ENCODE data around the gene ACSS2.

The ACSS2 gene

GRCh38 chr20:34920055-34920454 is 43.6 kb downstream of the ACSS2 start:
- Histone ChIP-seq H3K27me3 (ENCODE audit: insufficient read depth, low read length) (no peaks in the 10 kb centered on the region), H3K36me3 (ENCODE audit: insufficient read depth, low read depth, low read length) (peaks cover 8% of the 10 kb centered on the region; the same call in 1 of the 2 replicates), H3K9ac (ENCODE audit: low read depth, low read length) (no peak overlapping the region), H3K4me3 (ENCODE audit: low read length) (no peak overlapping the region), H3K9me3 (ENCODE audit: insufficient read depth, low read depth, low read length) (no peaks in the 10 kb centered on the region; the same call in 1 of the 2 replicates), H3K27ac (ENCODE audit: low read length) (no peak overlapping the region), H3K4me1 (ENCODE audit: insufficient read depth, low read length) (no peaks in the 10 kb centered on the region)

DNA sequence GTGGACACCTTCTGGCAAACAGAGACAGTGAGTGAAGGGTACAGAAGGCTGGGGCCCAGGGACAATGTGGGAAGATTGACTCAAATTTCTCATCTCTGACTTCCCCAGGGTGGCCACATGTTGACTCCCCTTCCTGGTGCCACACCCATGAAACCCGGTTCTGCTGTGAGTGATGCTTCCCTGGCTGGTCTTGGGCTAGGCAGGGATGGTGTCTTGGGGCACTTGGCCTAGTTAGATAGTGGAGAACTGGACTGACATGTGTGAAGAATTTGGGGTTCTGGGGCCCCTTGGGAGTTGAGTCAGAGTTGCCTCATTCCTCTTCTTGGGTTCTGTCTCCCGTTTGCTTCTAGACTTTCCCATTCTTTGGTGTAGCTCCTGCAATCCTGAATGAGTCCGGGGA is 45.0 kb downstream of the ACSS2 start:
- Histone ChIP-seq H3K27ac (ENCODE audit: low read length) (no peak overlapping the region), H3K36me3 (ENCODE audit: insufficient read depth, low read depth, low read length) (peaks cover 14% of the 10 kb centered on the region; the same call in 1 of the 2 replicates)

DNA sequence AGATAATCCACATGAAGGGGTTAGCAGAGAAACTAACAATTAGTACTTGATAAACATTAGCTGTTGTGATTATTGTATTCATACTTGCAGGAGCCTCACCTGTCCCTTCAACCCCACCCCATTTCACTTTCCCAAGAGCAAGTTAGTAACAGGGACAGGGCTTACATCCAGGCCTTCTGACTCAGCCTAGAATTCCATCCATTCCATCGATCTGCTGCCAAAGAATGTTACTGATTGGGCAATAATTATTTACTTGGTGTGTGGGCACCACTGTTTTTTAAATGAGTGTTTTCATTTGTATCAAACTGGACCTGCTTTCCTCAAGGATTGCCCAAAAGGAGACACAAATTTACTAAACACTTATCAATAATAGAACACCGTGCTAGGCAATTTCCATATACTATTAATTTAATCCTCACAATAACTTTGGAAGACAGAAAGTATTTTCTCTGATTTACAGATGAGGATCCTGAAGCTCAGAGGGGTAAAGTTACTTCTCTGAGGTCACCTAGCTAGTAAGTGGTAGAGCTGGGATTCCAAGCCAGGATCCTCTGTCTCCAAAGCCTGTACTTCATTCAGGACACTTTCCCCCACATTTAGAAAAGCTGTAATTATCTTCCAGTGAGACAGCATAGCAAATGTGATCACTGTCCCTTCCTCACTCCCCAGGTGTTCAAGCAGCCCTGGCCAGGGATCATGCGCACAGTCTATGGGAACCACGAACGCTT is 46.4 kb downstream of the ACSS2 start:
- Histone ChIP-seq H3K36me3 (ENCODE audit: insufficient read depth, low read depth, low read length) (peaks cover 26% of the 10 kb centered on the region), H3K27ac (ENCODE audit: low read length) (no peak overlapping the region), H3K4me1 (ENCODE audit: insufficient read depth, low read length) (no peaks in the 10 kb centered on the region), H3K4me3 (ENCODE audit: low read length) (no peak overlapping the region), H3K27me3 (ENCODE audit: insufficient read depth, low read length) (no peaks in the 10 kb centered on the region), H3K9ac (ENCODE audit: low read depth, low read length) (no peak overlapping the region), H3K9me3 (ENCODE audit: insufficient read depth, low read depth, low read length) (no peaks in the 10 kb centered on the region; the same call in 1 of the 2 replicates)

More for the DNA sequence above, 45.0 kb downstream of the ACSS2 start:
- Histone ChIP-seq H3K4me3 (ENCODE audit: low read length) (no peak overlapping the region), H3K4me1 (ENCODE audit: insufficient read depth, low read length) (no peaks in the 10 kb centered on the region), H3K9me3 (ENCODE audit: insufficient read depth, low read depth, low read length) (no peaks in the 10 kb centered on the region; the same call in 1 of the 2 replicates), H3K9ac (ENCODE audit: low read depth, low read length) (no peak overlapping the region), H3K27me3 (ENCODE audit: insufficient read depth, low read length) (no peaks in the 10 kb centered on the region)

GRCh38 chr20:34923414-34923813 is 47.0 kb downstream of the ACSS2 start:
- Histone ChIP-seq H3K27me3 (ENCODE audit: insufficient read depth, low read length) (no peaks in the 10 kb centered on the region), H3K9me3 (ENCODE audit: insufficient read depth, low read depth, low read length) (no peaks in the 10 kb centered on the region; the same call in 1 of the 2 replicates), H3K4me1 (ENCODE audit: insufficient read depth, low read length) (no peaks in the 10 kb centered on the region), H3K4me3 (ENCODE audit: low read length) (no peak overlapping the region), H3K9ac (ENCODE audit: low read depth, low read length) (no peak overlapping the region), H3K27ac (ENCODE audit: low read length) (no peak overlapping the region), H3K36me3 (ENCODE audit: insufficient read depth, low read depth, low read length) (peaks cover 32% of the 10 kb centered on the region)

DNA sequence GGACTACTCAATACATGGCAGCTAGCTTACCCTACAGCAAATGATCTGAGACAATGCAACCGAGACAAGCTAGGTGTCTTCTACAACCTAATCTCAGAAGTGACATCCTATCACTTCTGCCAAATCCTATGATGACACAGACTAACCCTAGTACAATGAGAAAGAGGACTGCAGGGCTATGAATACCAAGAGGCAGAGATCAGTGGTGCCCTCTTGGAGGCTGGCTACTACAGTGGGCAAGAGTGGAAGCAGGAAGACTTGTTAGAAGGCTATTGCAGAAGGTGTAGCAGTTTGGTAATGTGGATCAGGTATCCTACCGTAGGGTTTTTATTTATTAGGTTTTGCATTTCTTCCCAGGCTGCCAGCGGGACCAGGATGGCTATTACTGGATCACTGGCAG is 48.9 kb downstream of the ACSS2 start:
- Histone ChIP-seq H3K9ac (ENCODE audit: low read depth, low read length) (no peak overlapping the region), H3K27ac (ENCODE audit: low read length) (no peak overlapping the region), H3K36me3 (ENCODE audit: insufficient read depth, low read depth, low read length) (peaks cover 47% of the 10 kb centered on the region), H3K4me3 (ENCODE audit: low read length) (no peak overlapping the region), H3K27me3 (ENCODE audit: insufficient read depth, low read length) (no peaks in the 10 kb centered on the region), H3K4me1 (ENCODE audit: insufficient read depth, low read length) (no peaks in the 10 kb centered on the region), H3K9me3 (ENCODE audit: insufficient read depth, low read depth, low read length) (no peaks in the 10 kb centered on the region; the same call in 1 of the 2 replicates)

DNA sequence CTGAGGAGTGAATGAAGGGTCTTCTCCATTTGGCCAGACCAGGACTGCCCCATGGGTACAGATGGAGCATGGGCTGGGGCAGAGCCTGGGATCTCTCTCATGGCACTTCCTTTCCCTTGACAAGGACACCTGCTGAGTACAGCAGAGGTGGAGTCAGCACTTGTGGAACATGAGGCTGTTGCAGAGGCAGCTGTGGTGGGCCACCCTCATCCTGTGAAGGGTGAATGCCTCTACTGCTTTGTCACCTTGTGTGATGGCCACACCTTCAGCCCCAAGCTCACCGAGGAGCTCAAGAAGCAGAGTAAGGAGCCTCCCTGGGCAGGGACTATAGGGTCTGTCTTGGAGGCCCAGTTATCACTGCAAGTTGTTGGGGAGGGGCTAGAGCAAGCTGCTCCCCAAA is 49.6 kb downstream of the ACSS2 start:
- no peaks in the 10 kb centered on the region for H3K27me3 ChIP-seq (ENCODE audit: insufficient read depth, low read length)
- H3K4me3 ChIP-seq (ENCODE audit: low read length), result no peak overlapping the region
- no peaks in the 10 kb centered on the region; the same call in 1 of the 2 replicates for H3K9me3 ChIP-seq (ENCODE audit: insufficient read depth, low read depth, low read length)
- no peak overlapping the region for H3K9ac ChIP-seq (ENCODE audit: low read depth, low read length)
- H3K27ac ChIP-seq (ENCODE audit: low read length), result no peak overlapping the region
- no peaks in the 10 kb centered on the region for H3K4me1 ChIP-seq (ENCODE audit: insufficient read depth, low read length)
- peaks cover 53% of the 10 kb centered on the region for H3K36me3 ChIP-seq (ENCODE audit: insufficient read depth, low read depth, low read length)

DNA sequence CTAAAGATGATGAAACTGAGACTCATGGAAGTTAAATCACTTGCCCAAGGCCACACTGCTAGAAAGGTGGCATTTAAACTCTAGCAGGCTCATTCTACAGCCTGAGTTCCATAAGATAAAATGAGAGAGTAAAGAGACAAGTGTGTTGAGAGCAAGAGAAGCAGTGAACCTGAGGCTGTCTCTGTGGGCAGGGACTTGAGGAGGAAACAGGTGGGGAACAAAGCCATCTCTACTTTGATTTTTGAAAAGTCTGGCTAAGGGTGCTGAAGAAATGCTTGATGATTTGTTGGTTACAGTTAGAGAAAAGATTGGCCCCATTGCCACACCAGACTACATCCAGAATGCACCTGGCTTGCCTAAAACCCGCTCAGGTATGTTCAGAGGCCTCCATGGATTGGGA is 50.2 kb downstream of the ACSS2 start:
- Histone ChIP-seq H3K36me3 (ENCODE audit: insufficient read depth, low read depth, low read length) (peaks cover 59% of the 10 kb centered on the region), H3K9ac (ENCODE audit: low read depth, low read length) (no peak overlapping the region), H3K4me3 (ENCODE audit: low read length) (no peak overlapping the region), H3K4me1 (ENCODE audit: insufficient read depth, low read length) (no peaks in the 10 kb centered on the region), H3K9me3 (ENCODE audit: insufficient read depth, low read depth, low read length) (no peaks in the 10 kb centered on the region; the same call in 1 of the 2 replicates), H3K27me3 (ENCODE audit: insufficient read depth, low read length) (no peaks in the 10 kb centered on the region), H3K27ac (ENCODE audit: low read length) (no peak overlapping the region)

GRCh38 chr20:34927736-34928135 is 51.3 kb downstream of the ACSS2 start:
- H3K9ac ChIP-seq (ENCODE audit: low read depth, low read length), result no peak overlapping the region
- no peak overlapping the region for H3K4me3 ChIP-seq (ENCODE audit: low read length)
- H3K27me3 ChIP-seq (ENCODE audit: insufficient read depth, low read length), result no peaks in the 10 kb centered on the region
- peaks cover 67% of the 10 kb centered on the region for H3K36me3 ChIP-seq (ENCODE audit: insufficient read depth, low read depth, low read length)
- no peaks in the 10 kb centered on the region for H3K4me1 ChIP-seq (ENCODE audit: insufficient read depth, low read length)
- no peaks in the 10 kb centered on the region; the same call in 1 of the 2 replicates for H3K9me3 ChIP-seq (ENCODE audit: insufficient read depth, low read depth, low read length)
- no peak overlapping the region for H3K27ac ChIP-seq (ENCODE audit: low read length)

DNA sequence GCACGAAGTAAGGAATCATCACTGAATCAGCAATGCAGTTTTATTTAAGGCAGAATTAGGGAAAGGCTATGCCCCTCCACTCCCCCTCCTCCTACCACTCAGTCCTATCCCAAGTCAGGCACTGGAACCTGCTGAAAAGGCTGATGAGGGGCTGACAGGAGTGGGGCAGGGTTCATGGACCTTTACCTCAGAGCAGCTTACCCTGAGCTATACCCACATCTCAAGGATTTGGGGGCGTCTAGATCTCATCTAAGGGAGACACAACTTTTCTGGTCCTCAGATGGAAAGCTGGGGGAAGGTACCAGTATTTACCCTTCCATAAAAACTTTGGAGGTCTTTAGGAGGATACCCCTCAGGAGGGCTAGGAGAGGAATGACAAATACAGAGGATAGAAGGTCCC is 52.0 kb downstream of the ACSS2 start:
- no peak overlapping the region for H3K4me3 ChIP-seq (ENCODE audit: low read length)

GRCh38 chr20:34931771-34932170 is 55.4 kb downstream of the ACSS2 start:
- no peak overlapping the region for H3K9ac ChIP-seq (ENCODE audit: low read depth, low read length)
- H3K27ac ChIP-seq (ENCODE audit: low read length), result no peak overlapping the region
- no peak overlapping the region for H3K4me3 ChIP-seq (ENCODE audit: low read length)
- no peaks in the 10 kb centered on the region for H3K9me3 ChIP-seq (ENCODE audit: insufficient read depth, low read depth, low read length)
- H3K27me3 ChIP-seq (ENCODE audit: insufficient read depth, low read length), result no peaks in the 10 kb centered on the region
- H3K36me3 ChIP-seq (ENCODE audit: insufficient read depth, low read depth, low read length), result peaks cover 81% of the 10 kb centered on the region
- no peaks in the 10 kb centered on the region for H3K4me1 ChIP-seq (ENCODE audit: insufficient read depth, low read length)

More for the DNA sequence above, 52.0 kb downstream of the ACSS2 start:
- Histone ChIP-seq H3K4me1 (ENCODE audit: insufficient read depth, low read length) (no peaks in the 10 kb centered on the region), H3K27me3 (ENCODE audit: insufficient read depth, low read length) (no peaks in the 10 kb centered on the region), H3K9ac (ENCODE audit: low read depth, low read length) (no peak overlapping the region), H3K9me3 (ENCODE audit: insufficient read depth, low read depth, low read length) (no peaks in the 10 kb centered on the region; the same call in 1 of the 2 replicates), H3K36me3 (ENCODE audit: insufficient read depth, low read depth, low read length) (peaks cover 68% of the 10 kb centered on the region), H3K27ac (ENCODE audit: low read length) (no peak overlapping the region)

GRCh38 chr20:34938466-34939163 is 62.2 kb downstream of the ACSS2 start:
- Histone ChIP-seq H3K9ac (ENCODE audit: low read depth, low read length) (no peak overlapping the region), H3K4me3 (ENCODE audit: low read length) (no peak overlapping the region), H3K9me3 (ENCODE audit: insufficient read depth, low read depth, low read length) (no peaks in the 10 kb centered on the region), H3K4me1 (ENCODE audit: insufficient read depth, low read length) (no peaks in the 10 kb centered on the region), H3K36me3 (ENCODE audit: insufficient read depth, low read depth, low read length) (peaks cover 71% of the 10 kb centered on the region), H3K27me3 (ENCODE audit: insufficient read depth, low read length) (no peaks in the 10 kb centered on the region), H3K27ac (ENCODE audit: low read length) (no peak overlapping the region)

DNA sequence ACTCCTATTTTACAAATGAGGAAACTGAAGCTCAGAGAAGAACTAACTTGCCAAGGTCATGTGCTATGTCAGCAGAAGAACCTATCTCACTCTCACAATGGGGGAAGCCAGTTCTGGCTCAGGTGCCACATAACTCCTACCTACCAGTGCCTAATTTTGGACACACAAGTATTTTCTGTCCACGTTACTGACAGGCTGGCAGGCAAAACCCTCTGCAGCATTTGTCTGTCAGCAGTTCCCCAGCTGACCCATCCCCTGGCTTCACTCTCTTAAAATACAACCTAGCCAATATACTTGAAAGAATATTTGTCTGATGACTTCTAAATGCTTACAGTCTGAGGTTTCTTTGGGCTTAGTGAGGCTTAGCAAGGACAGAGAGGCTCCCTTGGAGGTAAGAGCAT is 63.7 kb downstream of the ACSS2 start:
- no peak overlapping the region for H3K4me3 ChIP-seq (ENCODE audit: low read length)
- peaks cover 64% of the 10 kb centered on the region for H3K36me3 ChIP-seq (ENCODE audit: insufficient read depth, low read depth, low read length)
- no peak overlapping the region for H3K27ac ChIP-seq (ENCODE audit: low read length)
- no peaks in the 10 kb centered on the region for H3K9me3 ChIP-seq (ENCODE audit: insufficient read depth, low read depth, low read length)
- no peaks in the 10 kb centered on the region for H3K4me1 ChIP-seq (ENCODE audit: insufficient read depth, low read length)
- no peaks in the 10 kb centered on the region for H3K27me3 ChIP-seq (ENCODE audit: insufficient read depth, low read length)
- no peak overlapping the region for H3K9ac ChIP-seq (ENCODE audit: low read depth, low read length)
